Thyroid gland (tissue), 4 donors: ENCODE results near the gene KMT2B.

Experiments
- CTCF ChIP-seq, 6 experiments: fragments of 200-600 bp in 3 of 6; fragments of 450-650 bp in 3 of 6; sonication (generic) in 3 of 6; IDR thresholded peaks; one replicate each; pipeline ENCODE4 v1.5.1; 2016 to 2019; ENCODE audit warnings: antibody characterized with exemption in 6 of 6, mild to moderate bottlenecking in 2 of 6, inconsistent platforms in 1 of 6, moderate library complexity in 1 of 6
- POLR2A ChIP-seq, 2 donors: fragments of 450-650 bp; IDR thresholded peaks; one replicate each; pipeline ENCODE4 v1.6.1; 2017; ENCODE audit warnings: antibody characterized with exemption in 2 of 2, mild to moderate bottlenecking in 2 of 2, moderate library complexity in 1 of 2

- no peak for TF ChIP-seq CTCF (IDR thresholded peaks at IDR 0.05)
- no peak for TF ChIP-seq POLR2A (IDR thresholded peaks at IDR 0.05)
Measured at GRCh38 chr19:35689836-35690235, 28.0 kb upstream of the KMT2B start.
